HEK293T (cell line): ENCODE results near the gene BSPH1.
"Not testable (repeated sequence)": the region's sequence is repeated elsewhere in the genome, so short reads cannot be mapped to it uniquely, and the experiment has no call there.

ENCODE experiments used
- BHLHE40 ChIP-seq: fragments of 450-650 bp; IDR thresholded peaks from 2 replicates; pipeline ENCODE4 v1.6.1; 2016; ENCODE audit warnings: mild to moderate bottlenecking, moderate library complexity, borderline replicate concordance
- CTBP1 ChIP-seq: fragments of 450-650 bp; IDR thresholded peaks from 2 replicates; pipeline ENCODE4 v1.6.1; 2016; ENCODE audit warnings: borderline replicate concordance
- FOXA1 ChIP-seq: fragments of 450-650 bp; IDR thresholded peaks from 2 replicates; pipeline ENCODE4 v1.6.1; 2016; ENCODE audit warnings: mild to moderate bottlenecking
- FOXK2 ChIP-seq: fragments of 450-650 bp; IDR thresholded peaks from 2 replicates; pipeline ENCODE4 v1.6.1; 2016; ENCODE audit warnings: mild to moderate bottlenecking
- FOXM1 ChIP-seq: fragments of 450-650 bp; IDR thresholded peaks from 2 replicates; pipeline ENCODE4 v1.6.1; 2017; ENCODE audit warnings: mild to moderate bottlenecking, borderline replicate concordance
- HDGF ChIP-seq: fragments of 450-650 bp; IDR thresholded peaks from 2 replicates; pipeline ENCODE4 v1.6.1; 2017; ENCODE audit warnings: antibody characterized with exemption, borderline replicate concordance
- LEF1 ChIP-seq: fragments of 450-650 bp; IDR thresholded peaks from 2 replicates; pipeline ENCODE4 v1.6.1; 2017; ENCODE audit warnings: mild to moderate bottlenecking, borderline replicate concordance
- NFRKB ChIP-seq: fragments of 450-650 bp; IDR thresholded peaks from 2 replicates; pipeline ENCODE4 v1.6.1; 2016; ENCODE audit warnings: mild to moderate bottlenecking, moderate library complexity
- PKNOX1 ChIP-seq: fragments of 450-650 bp; IDR thresholded peaks from 2 replicates; pipeline ENCODE4 v1.6.1; 2016
- SP1 ChIP-seq: fragments of 450-650 bp; IDR thresholded peaks from 2 replicates; pipeline ENCODE4 v1.6.1; 2017
- SUZ12 ChIP-seq: fragments of 450-650 bp; IDR thresholded peaks from 2 replicates; pipeline ENCODE4 v1.6.1; 2016; ENCODE audit warnings: mild to moderate bottlenecking
- TARDBP ChIP-seq: fragments of 450-650 bp; IDR thresholded peaks from 2 replicates; pipeline ENCODE4 v1.6.1; 2016
- ZNF384 ChIP-seq: fragments of 450-650 bp; IDR thresholded peaks from 2 replicates; pipeline ENCODE4 v1.6.1; 2016

GRCh38 chr19:47952132-47952531, 39.8 kb downstream of the BSPH1 start:
- not testable (repeated sequence) for TF ChIP-seq BHLHE40, LEF1, PKNOX1, HDGF, TARDBP, ZNF384, CTBP1, SUZ12, FOXK2, SP1, FOXA1, FOXM1, NFRKB
